Epithelial cell of proximal tubule (primary cell): Measurements from ENCODE around the gene MYO5B. TPM values are rescaled to one million over a fixed set of nuclear protein-coding genes. Genes with fewer than 3 reads are reported as not detected.

Source experiments
- DNase-seq: peaks from one replicate; pipeline ENCODE4 v3.0.0-alpha.2; 2011; ENCODE audit warnings: low read depth
- H3K4me3 ChIP-seq: 2 replicates; pipeline ENCODE4 v1.5.1; 2011; ENCODE audit warnings: low read depth, mild to moderate bottlenecking, low read length
- CTCF ChIP-seq: conservative IDR thresholded peaks from 2 replicates; pipeline ENCODE4 v1.5.1; 2012; ENCODE audit warnings: low read depth, mild to moderate bottlenecking, low read length
- total RNA-seq: library from RNA; depleted of rRNA; stranded (reverse); fragments of >200 nt; gene quantifications from 2 replicates; pipeline ENCODE4 v1.2.3, GENCODE V29; 2015

Gene MYO5B
- total RNA-seq, 1 donor from 2014 or later: 48.4 TPM

- no peak for TF ChIP-seq CTCF
- DNase-seq: no peak
- H3K4me3 ChIP-seq: no peak overlapping the region
Observed at GRCh38 chr18:50179465-50179864, 15.5 kb downstream of the MYO5B start.

DNA sequence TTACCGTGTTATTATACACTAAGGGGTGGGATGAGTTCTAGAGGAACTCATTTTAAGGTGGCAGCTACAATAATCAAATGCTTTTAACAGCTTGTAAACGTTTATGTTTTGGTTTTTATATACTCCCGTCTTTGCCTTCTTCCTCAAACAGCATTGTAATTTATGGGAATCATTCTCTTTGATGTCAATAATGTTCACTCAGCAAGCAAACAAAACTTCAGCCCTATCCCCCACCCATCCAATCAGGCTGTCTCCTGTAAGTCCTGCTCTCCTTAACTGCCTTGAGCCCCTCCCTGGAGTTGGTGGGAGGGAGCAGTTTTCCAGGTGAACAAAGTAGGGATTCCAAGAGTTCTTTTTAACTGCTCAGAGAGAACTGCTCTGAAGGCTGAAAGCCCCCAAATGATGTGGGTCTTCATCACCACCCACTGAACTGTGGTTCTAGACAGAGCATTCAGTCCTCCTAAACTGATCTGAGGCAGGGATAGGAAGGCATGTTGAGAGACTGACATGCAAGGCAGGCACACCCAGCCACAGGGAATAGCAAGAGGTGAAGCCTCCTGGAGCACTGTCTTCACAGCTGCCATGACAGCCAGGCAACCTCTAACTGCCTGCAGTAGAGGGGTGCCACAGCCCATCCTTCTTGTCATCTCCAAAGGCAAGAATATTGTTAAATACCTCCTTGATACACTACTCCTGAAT lies 17.5 kb downstream of the MYO5B start:
- DNase-seq: no peak
- TF ChIP-seq CTCF: no peak
- no peak overlapping the region for H3K4me3 ChIP-seq

DNA sequence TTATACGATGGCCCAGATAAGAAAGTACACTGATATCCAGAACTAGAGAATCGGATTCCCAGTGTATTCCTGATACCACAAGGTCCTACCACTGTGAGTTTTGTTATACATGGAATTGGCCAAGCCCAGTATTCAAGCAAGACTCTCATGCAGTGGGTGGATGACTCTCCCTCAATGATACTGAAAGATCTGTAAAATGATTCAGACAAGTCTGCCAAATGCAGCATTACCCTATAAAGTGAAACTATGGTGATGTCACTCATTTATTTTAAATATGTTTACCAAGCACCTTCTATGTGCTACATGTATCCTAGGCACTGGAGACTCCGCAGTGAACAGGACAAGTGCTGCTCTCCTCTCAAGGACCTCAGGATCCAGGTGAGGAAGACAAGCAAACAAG lies 22.6 kb downstream of the MYO5B start:
- no peak overlapping the region for H3K4me3 ChIP-seq
- no peak for TF ChIP-seq CTCF
- DNase-seq: no peak

DNA sequence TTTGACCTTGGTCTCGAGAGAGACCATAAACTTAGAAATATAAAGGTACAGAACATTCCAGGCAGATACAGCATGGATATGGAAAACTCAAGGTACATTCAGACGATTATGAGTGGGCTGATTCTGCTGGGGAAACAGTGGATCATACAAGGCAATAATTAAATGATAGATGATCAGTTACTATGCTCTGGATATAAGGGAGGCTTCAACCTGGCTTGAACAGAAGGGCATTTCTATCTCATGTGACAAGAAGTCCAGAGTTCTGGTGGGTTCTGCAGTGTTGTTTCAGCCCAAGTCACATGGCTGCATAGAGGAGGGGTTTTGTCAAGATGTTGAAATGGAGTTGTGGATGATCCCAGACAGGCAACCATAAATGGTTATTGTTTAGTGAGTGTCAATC lies 23.5 kb downstream of the MYO5B start:
- DNase-seq: no peak
- no peak overlapping the region for H3K4me3 ChIP-seq
- TF ChIP-seq CTCF: no peak

DNA sequence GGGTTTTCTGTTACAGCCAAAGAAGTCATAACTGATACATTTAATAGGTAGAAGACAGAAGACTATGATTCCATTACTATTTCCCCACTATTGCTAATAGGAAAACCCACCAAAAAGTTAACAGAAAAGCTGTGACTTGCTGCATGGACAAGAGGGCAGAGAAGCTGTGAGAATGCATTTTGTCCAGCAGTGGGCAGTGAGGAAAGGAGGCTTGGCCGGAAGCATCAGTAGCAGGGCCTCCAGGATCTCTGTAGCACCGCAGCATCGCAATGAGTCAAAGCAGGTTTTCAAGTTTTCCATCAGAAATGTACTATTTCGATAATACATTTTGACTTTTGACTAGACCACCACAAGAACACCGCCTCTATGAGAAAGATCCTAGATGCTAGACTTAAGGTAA lies 24.9 kb downstream of the MYO5B start:
- DNase-seq: no peak
- H3K4me3 ChIP-seq: no peak overlapping the region
- TF ChIP-seq CTCF: peak; percentile 34

- TF ChIP-seq CTCF: no peak
- H3K4me3 ChIP-seq: no peak overlapping the region
- no peak for DNase-seq
Observed at GRCh38 chr18:50169149-50169548, 25.8 kb downstream of the MYO5B start.

GRCh38 chr18:50167966-50168365 lies 27.0 kb downstream of the MYO5B start:
- DNase-seq: no peak
- H3K4me3 ChIP-seq: no peak overlapping the region
- TF ChIP-seq CTCF: no peak
